ENCODE results near the gene GCH1. TPM values are rescaled to one million over a fixed set of nuclear protein-coding genes. Genes with fewer than 3 reads are reported as not detected.

Gene GCH1, protein sequence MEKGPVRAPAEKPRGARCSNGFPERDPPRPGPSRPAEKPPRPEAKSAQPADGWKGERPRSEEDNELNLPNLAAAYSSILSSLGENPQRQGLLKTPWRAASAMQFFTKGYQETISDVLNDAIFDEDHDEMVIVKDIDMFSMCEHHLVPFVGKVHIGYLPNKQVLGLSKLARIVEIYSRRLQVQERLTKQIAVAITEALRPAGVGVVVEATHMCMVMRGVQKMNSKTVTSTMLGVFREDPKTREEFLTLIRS
- 10 to 100 TPM; 68.7 to 70.3 TPM for total RNA-seq

DNA sequence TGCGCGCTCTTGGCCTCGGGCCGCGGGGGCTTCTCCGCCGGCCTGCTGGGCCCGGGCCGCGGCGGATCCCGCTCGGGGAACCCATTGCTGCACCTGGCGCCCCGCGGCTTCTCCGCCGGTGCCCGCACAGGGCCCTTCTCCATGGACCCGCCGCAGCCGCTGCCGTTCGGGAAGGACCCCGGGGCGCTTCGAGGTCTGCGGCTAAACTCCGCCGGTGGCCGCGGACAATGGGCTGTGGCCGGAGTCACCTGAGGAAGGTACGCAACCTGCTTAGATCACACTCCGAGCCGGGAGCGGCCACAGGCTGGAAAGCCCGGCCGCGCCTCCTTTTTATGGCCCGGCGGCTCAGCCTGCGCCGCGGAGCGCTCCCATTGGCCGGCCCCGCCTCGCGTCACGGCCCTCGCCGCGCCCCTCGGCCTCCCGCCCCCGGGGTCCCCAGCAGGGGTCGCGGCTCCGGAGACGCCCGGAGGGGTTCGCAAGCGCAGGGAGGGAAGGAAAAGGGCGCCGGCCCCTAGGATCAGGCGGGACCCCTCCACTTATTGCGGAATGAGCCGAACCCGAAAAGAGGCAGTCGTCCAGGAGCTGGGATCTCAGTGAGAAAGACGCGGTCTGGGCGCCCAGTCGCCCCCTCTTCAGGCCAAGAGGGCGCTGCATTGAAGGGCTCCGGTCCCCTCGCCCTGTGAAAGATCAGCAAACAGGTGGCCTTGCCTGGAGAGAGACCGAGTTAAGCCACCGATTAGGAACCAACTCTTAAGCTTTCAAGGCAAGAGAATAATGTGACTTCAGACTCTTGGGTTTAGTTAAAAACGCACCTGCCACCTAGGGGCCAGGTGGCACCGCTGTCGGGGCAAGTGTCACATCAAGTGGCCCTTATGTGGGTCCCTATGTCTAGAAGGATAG lies at the start of gene GCH1:
GCH1 (minus strand) TSS at position 306 of the 900 bp plus-strand sequence; CDS start at position 143, 163 bp downstream.
- ChIA-PET CTCF (interaction anchor here (0.7 to 3.4 kb wide), 20 partner anchors 8 to 148 kb away, joined by 3 to 21 read pairs (median 4); partner anchors contain the start of genes SOCS4 and WDHD1), POLR2A (interaction anchor here (0.7 to 5.6 kb wide), 15 partner anchors 9 to 336 kb away, joined by 3 to 46 read pairs (median 4); partner anchors contain the start of genes MAPK1IP1L, SOCS4 and WDHD1)
- H3K4me3 Mint-ChIP-seq, result peak within 1 kb of the TSS; percentile 85
- peaks cover 22% of the 10 kb centered on the region for H3K36me3 Mint-ChIP-seq (ENCODE audit: low read depth)
- H3K4me1 Mint-ChIP-seq, result peaks cover 49% of the 10 kb centered on the region
- H3K27me3 Mint-ChIP-seq, result no peaks in the 10 kb centered on the region
- no peaks in the 10 kb centered on the region for H3K9me3 Mint-ChIP-seq
- peak; percentile 81 for DNase-seq
- peak within 1 kb of the TSS; percentile 92 for H3K27ac Mint-ChIP-seq

DNA sequence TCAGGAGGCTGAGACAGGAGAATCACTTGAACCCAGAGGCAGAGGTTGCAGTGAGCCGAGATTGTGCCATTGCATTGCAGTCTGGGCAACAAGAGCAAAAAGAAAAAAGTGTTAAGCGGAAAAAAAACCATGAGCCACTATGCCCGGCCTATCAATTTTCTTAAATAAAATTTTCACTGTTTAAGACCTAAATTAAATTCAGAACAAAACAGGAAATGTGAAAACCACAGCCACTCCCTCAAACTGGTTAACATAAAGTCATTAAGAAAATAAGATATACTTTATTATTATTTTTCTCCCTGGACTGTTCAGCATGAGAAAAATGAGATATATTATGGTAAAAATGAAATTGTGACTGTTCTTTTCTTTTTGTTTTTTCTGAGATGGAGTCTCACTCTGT lies 44.6 kb upstream of the GCH1 start:
- Mint-ChIP-seq H3K4me3 (no peak overlapping the region), H3K9me3 (peaks cover 3% of the 10 kb centered on the region), H3K36me3 (ENCODE audit: low read depth) (peaks cover 51% of the 10 kb centered on the region), H3K27me3 (no peaks in the 10 kb centered on the region), H3K27ac (no peak overlapping the region), H3K4me1 (peaks cover 15% of the 10 kb centered on the region)
- CTCF ChIA-PET, result no interaction called here
- no peak for DNase-seq
- POLR2A ChIA-PET, result interaction anchor here (0.7 kb wide), 1 partner anchor 44 kb away, joined by 3 read pairs; no protein-coding TSS in a partner anchor

DNA sequence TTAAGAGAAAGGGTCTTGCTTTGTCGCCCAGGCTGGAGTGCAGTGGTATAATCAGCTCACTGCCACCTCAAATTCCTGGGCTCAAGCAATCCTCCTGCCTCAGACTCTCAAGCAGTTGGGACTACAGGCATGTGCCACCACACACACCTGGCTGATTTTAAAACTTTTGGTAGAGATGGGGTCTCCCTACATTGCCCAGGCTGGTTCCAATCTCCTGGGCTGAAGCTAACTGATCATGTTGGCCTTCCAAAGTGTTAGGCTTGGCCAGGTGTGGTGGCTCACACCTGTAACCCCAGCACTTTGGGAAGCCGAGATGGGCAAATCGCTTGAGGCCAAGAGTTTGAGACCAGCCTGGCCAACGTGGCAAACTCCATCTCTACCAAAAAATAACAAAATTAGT lies 43.9 kb upstream of the GCH1 start:
- Mint-ChIP-seq H3K27me3 (no peaks in the 10 kb centered on the region), H3K36me3 (ENCODE audit: low read depth) (peaks cover 49% of the 10 kb centered on the region), H3K9me3 (peaks cover 3% of the 10 kb centered on the region), H3K27ac (no peak overlapping the region), H3K4me3 (no peak overlapping the region), H3K4me1 (peaks cover 15% of the 10 kb centered on the region)
- POLR2A ChIA-PET, result no interaction called here
- DNase-seq, result no peak
- CTCF ChIA-PET, result no interaction called here

DNA sequence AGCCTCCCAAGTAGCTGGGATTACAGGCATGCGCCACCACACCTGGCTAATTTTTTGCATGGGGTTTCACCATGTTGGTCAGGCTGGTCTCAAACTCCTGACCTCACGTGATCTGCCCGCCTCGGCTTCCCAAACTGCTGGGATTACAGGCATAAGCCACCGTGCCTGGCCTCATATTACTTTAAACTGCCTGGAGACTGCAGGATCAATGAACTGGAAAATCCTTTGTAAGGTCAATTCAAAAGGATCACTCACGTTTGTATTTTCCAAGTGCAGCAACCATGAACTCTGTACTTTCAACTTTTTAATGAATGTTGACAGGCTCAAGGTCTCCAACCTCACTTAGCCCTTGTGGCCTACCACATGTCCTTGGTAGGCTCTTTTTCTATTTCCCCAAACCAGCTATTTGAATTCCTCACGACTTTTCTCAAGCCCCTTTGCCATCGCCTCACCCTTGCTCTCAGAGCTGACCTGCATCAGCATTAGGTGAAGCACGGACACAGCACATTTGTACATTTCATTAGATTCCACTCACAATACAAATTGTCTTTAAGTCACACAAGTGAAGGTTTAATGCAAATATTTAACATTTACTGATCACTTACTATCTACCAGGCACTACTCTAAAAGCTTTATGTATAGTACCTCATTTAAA lies 42.2 kb upstream of the GCH1 start:
- H3K4me3 Mint-ChIP-seq, result no peak overlapping the region
- peaks cover 36% of the 10 kb centered on the region for H3K36me3 Mint-ChIP-seq (ENCODE audit: low read depth)
- POLR2A ChIA-PET, result no interaction called here
- H3K27ac Mint-ChIP-seq, result no peak overlapping the region
- CTCF ChIA-PET, result no interaction called here
- H3K4me1 Mint-ChIP-seq, result peaks cover 15% of the 10 kb centered on the region
- no peaks in the 10 kb centered on the region for H3K27me3 Mint-ChIP-seq
- H3K9me3 Mint-ChIP-seq, result peaks cover under 1% of the 10 kb centered on the region
- DNase-seq, result no peak

DNA sequence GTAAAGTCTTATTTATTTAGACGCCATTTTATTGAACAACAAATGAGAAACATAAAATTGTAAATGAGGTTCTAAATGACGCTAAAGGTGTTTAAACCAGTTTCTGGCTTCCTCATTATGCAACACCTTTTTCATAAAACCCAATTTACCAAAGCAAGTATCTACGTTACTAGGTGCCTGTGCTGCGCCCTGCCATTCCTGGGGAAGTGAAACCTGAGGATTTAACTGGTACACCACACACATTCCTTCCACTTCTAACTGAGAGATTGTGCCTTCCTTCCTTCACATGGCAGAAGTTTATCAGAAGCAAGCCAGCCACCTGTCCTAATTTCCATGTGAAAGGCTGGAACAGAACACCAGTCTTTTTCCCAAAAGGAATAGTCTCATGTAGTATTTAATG lies 40.3 kb upstream of the GCH1 start:
- peaks cover 18% of the 10 kb centered on the region for H3K36me3 Mint-ChIP-seq (ENCODE audit: low read depth)
- H3K27ac Mint-ChIP-seq, result no peak overlapping the region
- no peaks in the 10 kb centered on the region for H3K9me3 Mint-ChIP-seq
- H3K4me1 Mint-ChIP-seq, result peaks cover 11% of the 10 kb centered on the region
- H3K27me3 Mint-ChIP-seq, result no peaks in the 10 kb centered on the region
- ChIA-PET CTCF (no interaction called here), POLR2A (no interaction called here)
- no peak for DNase-seq
- no peak overlapping the region for H3K4me3 Mint-ChIP-seq

DNA sequence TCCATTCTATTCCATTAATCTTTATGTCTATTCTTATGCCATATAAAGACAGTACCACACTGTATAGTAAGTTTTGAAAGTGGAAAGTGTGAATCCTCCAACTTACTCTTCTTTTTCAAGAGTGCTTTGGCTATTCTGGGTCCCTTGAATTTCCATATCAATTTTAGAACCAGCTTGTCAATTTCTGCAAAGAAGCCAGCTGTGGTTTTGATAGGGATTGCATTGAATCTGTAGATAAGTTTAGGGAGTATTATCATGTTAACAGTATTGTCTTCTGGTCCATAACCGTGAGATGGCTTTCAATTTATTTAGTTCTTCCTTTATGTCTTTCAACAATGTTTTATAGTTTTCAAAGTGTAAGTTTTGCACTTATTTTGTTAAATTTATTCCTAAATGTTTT lies 34.2 kb upstream of the GCH1 start:
- ChIA-PET POLR2A (interaction anchor here (1.0 to 1.8 kb wide), 2 partner anchors 11 to 34 kb away, joined by 3 to 4 read pairs; partner anchors contain the start of gene GCH1), CTCF (no interaction called here)
- Mint-ChIP-seq H3K27me3 (no peaks in the 10 kb centered on the region), H3K4me1 (no peaks in the 10 kb centered on the region), H3K9me3 (no peaks in the 10 kb centered on the region), H3K4me3 (no peak overlapping the region), H3K36me3 (ENCODE audit: low read depth) (no peaks in the 10 kb centered on the region), H3K27ac (no peak overlapping the region)
- no peak for DNase-seq

DNA sequence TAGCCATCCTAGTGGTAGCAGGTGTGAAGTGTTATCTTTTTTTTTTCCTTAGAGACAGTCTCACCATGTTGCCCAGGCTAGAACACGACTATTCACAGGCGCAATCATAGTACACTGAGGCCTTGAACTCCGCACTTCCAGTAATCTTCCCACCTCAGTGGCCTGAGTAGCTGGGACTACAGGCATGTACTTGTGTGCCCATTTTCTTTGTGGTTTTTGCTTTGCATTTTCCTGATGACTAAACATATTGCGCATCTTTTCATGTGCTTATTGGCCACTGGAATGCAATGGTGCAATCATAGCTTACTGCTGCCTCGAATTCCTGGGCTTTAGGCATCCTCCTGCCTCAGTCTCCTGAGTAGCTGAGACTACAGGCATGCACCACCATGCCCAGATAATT lies 33.3 kb upstream of the GCH1 start:
- H3K27me3 Mint-ChIP-seq, result no peaks in the 10 kb centered on the region
- no peaks in the 10 kb centered on the region for H3K9me3 Mint-ChIP-seq
- CTCF ChIA-PET, result interaction anchor here (0.6 kb wide), 1 partner anchor 36 kb away, joined by 3 read pairs; no protein-coding TSS in a partner anchor
- DNase-seq, result no peak
- H3K36me3 Mint-ChIP-seq (ENCODE audit: low read depth), result no peaks in the 10 kb centered on the region
- peaks cover 2% of the 10 kb centered on the region for H3K4me1 Mint-ChIP-seq
- POLR2A ChIA-PET, result no interaction called here
- no peak overlapping the region for H3K4me3 Mint-ChIP-seq
- H3K27ac Mint-ChIP-seq, result no peak overlapping the region

DNA sequence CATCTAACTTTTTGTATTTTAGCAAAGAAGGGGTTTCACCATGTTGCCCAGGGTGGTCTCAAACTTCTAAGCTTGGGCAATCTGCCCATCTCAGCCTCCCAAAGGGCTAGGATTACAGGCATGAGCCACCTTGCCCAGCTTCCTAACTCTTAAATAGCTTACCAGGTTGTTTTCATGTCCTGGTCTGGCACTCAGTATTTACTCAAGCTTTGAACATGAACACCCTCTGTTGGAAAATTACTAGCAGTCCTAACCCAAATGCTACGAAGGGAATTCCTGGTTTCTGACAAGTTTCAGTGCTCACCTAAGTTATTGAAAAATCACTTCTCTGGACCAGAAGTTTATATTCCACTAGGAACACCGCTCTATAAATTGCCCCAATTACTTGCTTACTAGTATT lies 32.5 kb upstream of the GCH1 start:
- Mint-ChIP-seq H3K27ac (no peak overlapping the region), H3K36me3 (ENCODE audit: low read depth) (no peaks in the 10 kb centered on the region), H3K9me3 (no peaks in the 10 kb centered on the region), H3K4me3 (no peak overlapping the region), H3K4me1 (peaks cover 2% of the 10 kb centered on the region), H3K27me3 (no peaks in the 10 kb centered on the region)
- ChIA-PET CTCF (no interaction called here), POLR2A (no interaction called here)
- no peak for DNase-seq

DNA sequence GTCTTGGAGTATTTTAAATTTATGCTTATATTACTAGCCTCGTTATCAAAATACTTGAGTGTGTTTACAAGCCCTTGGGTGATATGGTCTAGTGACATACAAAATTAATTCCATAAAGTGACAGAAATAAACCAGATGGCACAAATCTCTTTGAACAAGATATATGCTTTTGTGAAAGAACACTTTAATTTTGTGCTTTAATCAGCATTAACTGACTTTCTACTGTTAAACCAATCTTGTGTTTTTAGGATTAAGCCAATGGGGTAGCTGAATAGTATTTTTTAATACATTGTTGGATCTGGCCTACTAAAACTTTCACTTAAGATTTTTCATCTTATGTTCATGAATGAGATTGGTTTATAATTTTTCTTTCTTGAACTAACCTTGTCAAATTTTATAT lies 30.4 kb upstream of the GCH1 start:
- H3K27ac Mint-ChIP-seq, result no peak overlapping the region
- H3K4me1 Mint-ChIP-seq, result peaks cover 2% of the 10 kb centered on the region
- no peak for DNase-seq
- no peaks in the 10 kb centered on the region for H3K36me3 Mint-ChIP-seq (ENCODE audit: low read depth)
- ChIA-PET POLR2A (no interaction called here), CTCF (no interaction called here)
- H3K4me3 Mint-ChIP-seq, result no peak overlapping the region
- H3K9me3 Mint-ChIP-seq, result no peaks in the 10 kb centered on the region
- no peaks in the 10 kb centered on the region for H3K27me3 Mint-ChIP-seq

DNA sequence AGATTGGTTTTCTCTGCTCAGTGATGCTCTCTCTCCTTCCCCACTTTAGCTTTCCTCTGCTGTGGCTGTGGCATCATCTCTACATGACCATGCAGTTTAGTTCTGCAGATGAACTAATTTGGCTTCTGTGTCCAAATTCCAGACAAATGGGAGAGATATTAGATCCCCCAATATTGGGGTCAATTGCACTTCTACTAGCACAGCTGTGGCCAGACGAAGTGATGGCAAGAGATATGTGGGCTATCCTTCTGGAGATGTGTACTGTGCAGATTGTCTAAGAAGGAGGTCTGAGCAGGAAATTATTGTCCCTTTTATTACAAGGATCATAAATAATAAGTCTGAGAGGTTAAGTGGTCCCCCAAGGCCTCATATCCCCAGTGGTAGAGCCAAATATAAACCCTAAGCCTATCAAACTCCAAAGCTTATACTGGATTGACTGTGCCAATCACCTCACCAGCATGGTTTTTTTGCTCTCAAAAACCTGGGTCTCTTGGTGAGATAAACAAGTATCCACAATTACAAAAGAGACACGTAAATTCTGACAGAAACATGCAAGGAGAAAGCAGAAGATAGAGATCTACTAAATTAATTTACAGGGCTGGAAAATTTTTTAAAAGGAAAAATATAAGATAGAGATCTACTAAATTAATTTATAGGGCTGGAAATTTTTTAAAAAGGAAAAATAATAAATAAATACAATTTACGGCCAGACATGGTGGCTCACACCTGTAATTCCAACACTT lies 29.1 kb upstream of the GCH1 start:
- H3K4me1 Mint-ChIP-seq, result peaks cover 6% of the 10 kb centered on the region
- DNase-seq, result no peak
- CTCF ChIA-PET, result no interaction called here
- no peak overlapping the region for H3K27ac Mint-ChIP-seq
- no peaks in the 10 kb centered on the region for H3K36me3 Mint-ChIP-seq (ENCODE audit: low read depth)
- POLR2A ChIA-PET, result no interaction called here
- no peaks in the 10 kb centered on the region for H3K9me3 Mint-ChIP-seq
- H3K27me3 Mint-ChIP-seq, result no peaks in the 10 kb centered on the region
- H3K4me3 Mint-ChIP-seq, result no peak overlapping the region

DNA sequence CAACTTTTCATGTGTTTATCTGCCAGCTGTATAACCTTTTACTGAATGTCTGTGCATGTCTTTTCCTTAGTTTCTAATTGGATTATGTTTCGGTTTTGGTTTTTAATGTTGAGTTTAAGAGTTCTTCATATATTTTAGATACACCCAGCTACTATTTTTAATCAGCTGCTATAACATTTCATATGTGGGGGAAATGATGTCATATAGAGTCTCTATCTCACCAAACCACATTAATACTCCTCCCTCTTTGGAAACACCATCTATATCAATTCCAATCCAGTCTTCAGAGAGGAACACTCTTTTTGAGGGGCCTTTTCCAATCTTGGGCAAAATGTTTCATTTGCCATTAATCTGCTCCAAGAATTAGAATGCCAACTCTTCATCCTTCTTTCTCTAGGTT lies 28.5 kb upstream of the GCH1 start:
- Mint-ChIP-seq H3K27ac (no peak overlapping the region), H3K9me3 (no peaks in the 10 kb centered on the region), H3K36me3 (ENCODE audit: low read depth) (no peaks in the 10 kb centered on the region), H3K27me3 (no peaks in the 10 kb centered on the region), H3K4me3 (no peak overlapping the region), H3K4me1 (peaks cover 6% of the 10 kb centered on the region)
- ChIA-PET CTCF (no interaction called here), POLR2A (no interaction called here)
- DNase-seq, result no peak

DNA sequence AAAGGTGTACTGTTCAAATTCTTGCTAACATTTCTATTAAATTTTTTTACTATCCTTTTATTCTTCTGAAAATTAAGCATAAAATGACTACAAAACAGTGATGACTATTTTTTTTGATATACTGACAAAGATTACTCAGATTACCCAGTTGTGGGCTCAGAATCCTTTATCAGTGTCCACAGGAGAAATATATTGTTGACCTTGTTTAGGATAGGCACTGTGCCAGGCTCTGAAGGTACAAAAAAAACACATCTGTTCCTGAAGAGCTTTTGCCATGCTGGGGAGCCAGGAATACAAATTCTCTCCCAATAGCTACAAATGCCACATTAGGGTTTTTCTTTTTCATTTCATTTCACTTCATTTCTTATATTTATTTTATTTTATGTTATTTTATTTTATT lies 26.9 kb upstream of the GCH1 start:
- no peaks in the 10 kb centered on the region for H3K36me3 Mint-ChIP-seq (ENCODE audit: low read depth)
- ChIA-PET CTCF (no interaction called here), POLR2A (no interaction called here)
- no peaks in the 10 kb centered on the region for H3K27me3 Mint-ChIP-seq
- peaks cover 6% of the 10 kb centered on the region for H3K4me1 Mint-ChIP-seq
- H3K4me3 Mint-ChIP-seq, result no peak overlapping the region
- no peaks in the 10 kb centered on the region for H3K9me3 Mint-ChIP-seq
- no peak overlapping the region for H3K27ac Mint-ChIP-seq
- no peak for DNase-seq

DNA sequence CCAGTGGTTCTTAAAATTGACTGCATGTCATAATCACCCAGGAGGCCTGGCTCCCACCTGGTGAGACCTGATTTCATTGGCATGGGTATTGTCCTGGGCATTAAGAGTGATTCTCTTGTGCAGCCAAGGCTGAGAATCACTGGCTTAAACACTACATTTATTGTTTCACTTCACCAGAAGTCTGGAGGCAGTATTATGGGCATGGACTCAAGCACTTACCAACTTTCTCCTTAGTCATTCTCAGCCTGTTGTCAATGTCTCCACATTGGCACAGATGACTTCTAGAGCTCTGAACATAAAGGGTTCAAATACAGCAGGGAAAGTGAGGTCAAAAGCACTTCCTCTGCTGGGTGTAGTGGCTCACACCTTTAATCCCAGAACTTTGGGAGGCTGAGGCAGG lies 25.6 kb upstream of the GCH1 start:
- H3K4me3 Mint-ChIP-seq, result no peak overlapping the region
- no peak for DNase-seq
- peaks cover 6% of the 10 kb centered on the region for H3K4me1 Mint-ChIP-seq
- ChIA-PET POLR2A (no interaction called here), CTCF (interaction anchor here (1.0 kb wide), 1 partner anchor 25 kb away, joined by 3 read pairs; no protein-coding TSS in a partner anchor)
- no peaks in the 10 kb centered on the region for H3K36me3 Mint-ChIP-seq (ENCODE audit: low read depth)
- H3K27me3 Mint-ChIP-seq, result no peaks in the 10 kb centered on the region
- H3K9me3 Mint-ChIP-seq, result no peaks in the 10 kb centered on the region
- no peak overlapping the region for H3K27ac Mint-ChIP-seq
